H1 (cell line): ENCODE results near the gene DNAJC5G. TPM values are rescaled to one million over a fixed set of nuclear protein-coding genes. Genes with fewer than 3 reads are reported as not detected.

Experiments
- CTCF ChIA-PET: fragments of 300-600 bp; sonication (Branson Sonifier 250); formaldehyde crosslinking; loops from one replicate; lab custom pipeline; 2021; ENCODE audit not compliant: partially characterized antibody; lab: Charles Lee
- POLR2A ChIA-PET: fragments of 300-600 bp; sonication (Branson Sonifier 250); formaldehyde crosslinking; loops from one replicate; lab custom pipeline; 2021; ENCODE audit warnings: inconsistent platforms; ENCODE audit not compliant: partially characterized antibody; lab: Charles Lee
- DNase-seq, 2 experiments: peaks; one replicate each; pipeline versions ENCODE4 v3.0.0 to v3.0.0-alpha.2; 2010 to 2022; ENCODE audit warnings: low spot score in 2 of 2, low read depth in 1 of 2, mixed read lengths in 1 of 2
- FAIRE-seq: peaks from 2 replicates; lab custom pipeline; 2011; peaks lifted over from hg19 to GRCh38; lab: Jason Lieb, UNC
- H2AFZ ChIP-seq: 2 replicates; pipeline ENCODE4 v1.8.1; 2012; ENCODE audit warnings: low read length, inconsistent platforms
- H2AK5ac ChIP-seq: 2 replicates; pipeline ENCODE4 v1.6.1; 2013; ENCODE audit warnings: low read depth, low read length
- H2BK120ac ChIP-seq: replicated peaks from 2 replicates; pipeline ENCODE3; 2013; ENCODE audit warnings: low read depth, low read length, inconsistent platforms
- H2BK12ac ChIP-seq: 2 replicates; pipeline ENCODE4 v1.6.1; 2013; ENCODE audit warnings: low read depth, low read length
- H2BK15ac ChIP-seq: 2 replicates; pipeline ENCODE4 v1.6.1; 2013; ENCODE audit warnings: low read length
- H2BK20ac ChIP-seq: 2 replicates; pipeline ENCODE4 v1.6.1; 2013; ENCODE audit warnings: low read length
- H2BK5ac ChIP-seq: 2 replicates; pipeline ENCODE4 v1.6.1; 2013; ENCODE audit warnings: low read depth, low read length
- H3K14ac ChIP-seq: 2 replicates; pipeline ENCODE4 v1.6.1; 2013; ENCODE audit warnings: inconsistent platforms; ENCODE audit not compliant: insufficient read length
- H3K18ac ChIP-seq: 2 replicates; pipeline ENCODE4 v1.6.1; 2013; ENCODE audit warnings: low read length; ENCODE audit errors: extremely low read depth
- H3K23ac ChIP-seq: 2 replicates; pipeline ENCODE4 v1.6.1; 2013; ENCODE audit warnings: inconsistent platforms; ENCODE audit not compliant: insufficient read length
- H3K23me2 ChIP-seq: 2 replicates; pipeline ENCODE4 v1.6.1; 2013; ENCODE audit warnings: low read depth, low read length
- H3K27ac ChIP-seq: 2 replicates; pipeline ENCODE4 v1.6.1; 2011; ENCODE audit warnings: low read depth, low read length, inconsistent platforms
- H3K27me3 ChIP-seq, 4 experiments: replicated peaks in 1 of 4; 1 replicate in 1 of 4; 2 replicates in 3 of 4; pipeline versions ENCODE4 v1.6.1 to v1.8.1; 2011 to 2013; ENCODE audit warnings: low read length in 3 of 4, mild to moderate bottlenecking in 3 of 4, inconsistent platforms in 2 of 4, mixed read lengths in 2 of 4, moderate library complexity in 1 of 4; ENCODE audit not compliant: control insufficient read depth in 3 of 4, insufficient read depth in 3 of 4; ENCODE audit errors: extremely low read depth in 1 of 4
- H3K36me3 ChIP-seq, 4 experiments: 2 replicates each; pipeline versions ENCODE4 v1.6.1 to v1.8.1; 2011 to 2013; ENCODE audit warnings: mild to moderate bottlenecking in 4 of 4, low read length in 3 of 4, moderate library complexity in 2 of 4, control low read depth in 1 of 4, inconsistent platforms in 1 of 4; ENCODE audit not compliant: insufficient read depth in 4 of 4, control insufficient read depth in 2 of 4
- H3K4ac ChIP-seq: replicated peaks from 2 replicates; pipeline ENCODE3; 2013; ENCODE audit warnings: low read length, low read depth, mixed read lengths, inconsistent platforms; ENCODE audit not compliant: insufficient read length
- H3K4me1 ChIP-seq, 4 experiments: replicated peaks in 1 of 4; 1 replicate in 1 of 4; 2 replicates in 3 of 4; pipeline versions ENCODE4 v1.6.1 to v1.8.1; 2011 to 2013; ENCODE audit warnings: low read length in 3 of 4, inconsistent platforms in 2 of 4, mixed read lengths in 1 of 4; ENCODE audit not compliant: insufficient read depth in 4 of 4, control insufficient read depth in 3 of 4
- H3K4me2 ChIP-seq, 2 experiments: 2 replicates each; pipeline versions ENCODE4 v1.6.1 to v1.8.1; 2011 to 2013; ENCODE audit warnings: low read depth in 2 of 2, low read length in 2 of 2, control low read depth in 1 of 2, inconsistent platforms in 1 of 2, mild to moderate bottlenecking in 1 of 2; ENCODE audit not compliant: insufficient read depth in 1 of 2
- H3K4me3 ChIP-seq, 4 experiments: fragments of 200-600, 300-600 bp in 1 of 4; sonication (generic), shearing (Covaris generic), sonication (Bioruptor Twin) in 1 of 4; 2 replicates each; pipeline versions ENCODE4 v1.5.1 to v1.8.1; 2011 to 2016; ENCODE audit warnings: low read length in 4 of 4, low read depth in 3 of 4, control low read depth in 2 of 4, inconsistent platforms in 2 of 4, mild to moderate bottlenecking in 2 of 4, mixed read lengths in 1 of 4, moderate library complexity in 1 of 4; ENCODE audit not compliant: insufficient read depth in 2 of 4; ENCODE audit errors: extremely low read depth in 1 of 4
- H3K56ac ChIP-seq: replicated peaks from 2 replicates; pipeline ENCODE3; 2013; ENCODE audit warnings: low read depth, mild to moderate bottlenecking, mixed read lengths, low read length, inconsistent platforms; ENCODE audit not compliant: insufficient read length
- H3K79me1 ChIP-seq: 2 replicates; pipeline ENCODE4 v1.6.1; 2013; ENCODE audit warnings: low read depth, low read length, control low read depth
- H3K79me2 ChIP-seq, 2 experiments: 2 replicates each; pipeline versions ENCODE4 v1.6.1 to v1.8.1; 2012 to 2013; ENCODE audit warnings: low read length in 2 of 2, mild to moderate bottlenecking in 2 of 2, inconsistent platforms in 1 of 2; ENCODE audit not compliant: insufficient read depth in 2 of 2, control insufficient read depth in 1 of 2
- H3K9ac ChIP-seq, 4 experiments: replicated peaks in 1 of 4; 1 replicate in 1 of 4; 2 replicates in 3 of 4; pipeline versions ENCODE4 v1.6.1 to v1.8.1; 2011 to 2013; ENCODE audit warnings: low read depth in 3 of 4, low read length in 3 of 4, control low read depth in 2 of 4, mild to moderate bottlenecking in 2 of 4, moderate library complexity in 2 of 4, inconsistent platforms in 1 of 4; ENCODE audit errors: extremely low read depth in 1 of 4
- H3K9me3 ChIP-seq, 2 experiments: 2 replicates each; pipeline versions ENCODE4 v1.6.1 to v1.8.1; 2012 to 2013; ENCODE audit warnings: mild to moderate bottlenecking in 2 of 2, moderate library complexity in 2 of 2, control low read depth in 1 of 2, inconsistent platforms in 1 of 2, low read depth in 1 of 2, low read length in 1 of 2, mixed read lengths in 1 of 2; ENCODE audit not compliant: insufficient read depth in 2 of 2
- H4K20me1 ChIP-seq, 2 experiments: replicated peaks in 1 of 2; 2 replicates each; pipeline versions ENCODE3 to v1.8.1; 2011 to 2013; ENCODE audit warnings: inconsistent platforms in 2 of 2, low read length in 2 of 2, mild to moderate bottlenecking in 1 of 2; ENCODE audit not compliant: insufficient read depth in 2 of 2, control insufficient read depth in 1 of 2
- H4K5ac ChIP-seq: 2 replicates; pipeline ENCODE4 v1.6.1; 2013; ENCODE audit warnings: low read length, low read depth, mixed read lengths, inconsistent platforms; ENCODE audit not compliant: insufficient read length
- H4K8ac ChIP-seq: 2 replicates; pipeline ENCODE4 v1.8.0; 2013; ENCODE audit warnings: mild to moderate bottlenecking, moderate library complexity, low read length, inconsistent platforms; ENCODE audit not compliant: insufficient read depth; ENCODE audit errors: extremely low read depth
- H4K91ac ChIP-seq: replicated peaks from 2 replicates; pipeline ENCODE3; 2013; ENCODE audit warnings: low read length, mixed read lengths, inconsistent platforms; ENCODE audit not compliant: insufficient read length
- ATF2 ChIP-seq: IDR thresholded peaks from 2 replicates; pipeline ENCODE4 v1.6.1; 2012; ENCODE audit warnings: low read length, inconsistent platforms
- JUN ChIP-seq: IDR thresholded peaks from 2 replicates; pipeline ENCODE4 v1.6.1; 2011; ENCODE audit warnings: low read depth, mild to moderate bottlenecking, improper control_type of control experiment, low read length
- JUND ChIP-seq: IDR thresholded peaks from 2 replicates; pipeline ENCODE4 v1.6.1; 2011; ENCODE audit warnings: mild to moderate bottlenecking, improper control_type of control experiment, low read length
- YY1 ChIP-seq: IDR thresholded peaks from 2 replicates; pipeline ENCODE4 v1.6.1; 2011; ENCODE audit warnings: low read depth, mild to moderate bottlenecking, low read length
- polyA plus RNA-seq, 7 experiments: library from polyadenylated mRNA; depleted of rRNA in 3 of 7; stranded (reverse) in 5 of 7; unstranded in 2 of 7; fragments of >200 nt in 5 of 7; fragments of 200-250 nt in 2 of 7; gene quantifications; 1 replicate in 5 of 7; 2 replicates in 1 of 7; 4 replicates in 1 of 7; pipeline versions ENCODE4 v1.2.1 to v1.2.3, GENCODE V29; 2011 to 2013; ENCODE audit warnings: missing spikeins in 2 of 7, mixed read lengths in 2 of 7
- total RNA-seq: library from RNA; stranded (reverse); fragmentation: NEBNext Ultra II Directional; extraction: Animal tissue kit (Norgen Biotek cat#: 25700); gene quantifications from 2 replicates; pipeline ENCODE4 v1.2.1, GENCODE V29; 2021

Gene DNAJC5G
- total and polyA plus RNA-seq, 2 of the 8 experiments (the other 6 are each of a cell fraction or from before 2014, with no cell fraction given) = 0.83 to 1.4 TPM

GRCh38 chr2:27265536-27265870 is 9.7 kb upstream of the DNAJC5G start:
- no peak overlapping the region for H3K56ac ChIP-seq
- no peak overlapping the region for H4K8ac ChIP-seq
- H3K4ac ChIP-seq = no peak overlapping the region
- peak overlapping the region; percentile 53 for H2BK15ac ChIP-seq
- no peaks in the 10 kb centered on the region for H3K79me1 ChIP-seq
- POLR2A ChIA-PET = interaction anchor here (0.9 to 8.2 kb wide), 9 partner anchors 9 to 90 kb away, joined by 3 to 71 read pairs (median 5); partner anchors contain the start of genes ATRAID, CAD, DNAJC5G and SLC5A6
- H3K9me3 ChIP-seq = no peaks in the 10 kb centered on the region
- no peak overlapping the region for H2BK5ac ChIP-seq
- DNase-seq (no peak), FAIRE-seq (no peak)
- peaks cover 3 to 19% (median 14%) of the 10 kb centered on the region in 4 experiments for H3K4me1 ChIP-seq
- H4K5ac ChIP-seq = no peak overlapping the region
- peaks cover 0 to 4% of the 10 kb centered on the region in 2 experiments for H4K20me1 ChIP-seq
- H3K27me3 ChIP-seq = peaks cover 39 to 66% (median 58%) of the 10 kb centered on the region in 4 experiments
- H3K18ac ChIP-seq = peak overlapping the region; percentile 3; the same call in 1 of the 2 replicates
- H3K27ac ChIP-seq = no peak overlapping the region
- H2AK5ac ChIP-seq = peak overlapping the region; percentile 2; the same call in 1 of the 2 replicates
- H3K36me3 ChIP-seq = no peaks in the 10 kb centered on the region
- H3K79me2 ChIP-seq = peaks cover 0 to 2% of the 10 kb centered on the region in 2 experiments; a peak in 1 of 4 replicates
- no peak overlapping the region for H3K14ac ChIP-seq
- peak overlapping the region in 1 of 4 experiments; percentile 85; a peak in 2 of 8 replicates for H3K4me3 ChIP-seq
- no peak overlapping the region for H2BK120ac ChIP-seq
- no peak overlapping the region for H3K23ac ChIP-seq
- no peak for TF ChIP-seq JUND
- TF ChIP-seq JUN = no peak
- no peak for TF ChIP-seq YY1
- TF ChIP-seq ATF2 = no peak
- CTCF ChIA-PET = interaction anchor here (0.7 to 14.1 kb wide), 22 partner anchors 8 to 239 kb away, joined by 3 to 288 read pairs (median 6); partner anchors contain the start of genes ABHD1, DNAJC5G, EIF2B4 and SNX17
- H3K23me2 ChIP-seq = peaks cover 19% of the 10 kb centered on the region; the same call in 1 of the 2 replicates
- H2AFZ ChIP-seq = 0 out of 2 replicates have a peak overlapping the region, but pooled peaks have one; percentile 52
- H3K9ac ChIP-seq = no peak overlapping the region
- peak overlapping the region; percentile 82; the same call in 1 of the 2 replicates for H2BK12ac ChIP-seq
- H3K4me2 ChIP-seq = peak overlapping the region in 1 of 2 experiments; percentile 99; a peak in 3 of 4 replicates
- peak overlapping the region; percentile 34 for H4K91ac ChIP-seq
- peak overlapping the region; percentile 16; the same call in 1 of the 2 replicates for H2BK20ac ChIP-seq
